Stimulated activated CD8-positive, alpha-beta memory T cell treated with anti-CD3 and anti-CD28 coated beads, Interleukin-15, amount 100 ng/mL, for 24 hours (primary cell): Measurements from ENCODE around the gene CTDSPL2.
A peak's percentile ranks its signal among the peaks of the same experiment; 100 is the strongest.
"Not testable (repeated sequence)": the region's sequence is repeated elsewhere in the genome, so short reads cannot be mapped to it uniquely, and the experiment has no call there.

Source experiments
- DNase-seq: peaks from one replicate; pipeline ENCODE4 v3.0.0-alpha.2; 2020; ENCODE audit warnings: low read depth

The CTDSPL2 gene

DNA sequence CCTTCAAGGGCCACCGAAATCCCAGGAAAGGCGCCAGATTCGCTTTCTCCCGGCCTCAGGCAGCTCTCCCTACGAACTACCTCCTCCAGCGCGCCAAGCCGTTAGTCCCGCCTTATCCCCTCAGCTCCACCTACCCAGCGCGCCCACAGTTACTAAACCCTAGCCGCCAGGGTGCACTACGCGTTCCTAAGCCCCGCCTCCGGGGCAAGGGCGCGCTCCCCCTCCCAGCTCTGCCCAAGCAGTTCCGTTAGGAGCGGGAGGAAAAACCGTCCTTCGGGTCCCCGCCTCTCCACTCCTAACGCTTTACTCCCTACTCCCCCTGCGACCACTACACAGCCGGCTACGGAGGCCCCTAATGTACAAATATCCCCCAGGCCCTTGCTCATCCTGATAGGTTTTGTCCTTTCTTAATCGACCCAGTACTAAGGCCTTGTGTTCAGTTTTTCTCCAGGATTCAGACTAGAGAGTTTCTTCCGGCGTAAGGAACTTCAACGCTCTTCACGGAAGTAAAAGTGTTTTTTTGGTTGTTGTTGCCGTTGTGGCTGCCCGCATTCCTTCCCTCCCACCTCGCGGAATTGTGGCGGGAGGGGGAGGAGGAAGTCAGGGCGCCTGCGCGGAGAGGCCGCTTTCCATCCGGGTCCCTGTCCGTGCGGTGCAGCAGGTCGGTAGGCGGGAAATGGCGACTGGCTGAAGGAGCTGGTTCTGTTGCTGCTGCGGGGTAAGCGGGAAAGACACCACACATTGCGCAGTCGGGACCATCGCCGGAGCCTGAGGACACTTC lies at the start of gene CTDSPL2:
TSS of gene CTDSPL2 (plus strand) at position 655 of the 781 bp plus-strand sequence. CDS start 31,386 bp downstream, outside the sequence.
- DNase-seq, result peak; percentile 90

DNA sequence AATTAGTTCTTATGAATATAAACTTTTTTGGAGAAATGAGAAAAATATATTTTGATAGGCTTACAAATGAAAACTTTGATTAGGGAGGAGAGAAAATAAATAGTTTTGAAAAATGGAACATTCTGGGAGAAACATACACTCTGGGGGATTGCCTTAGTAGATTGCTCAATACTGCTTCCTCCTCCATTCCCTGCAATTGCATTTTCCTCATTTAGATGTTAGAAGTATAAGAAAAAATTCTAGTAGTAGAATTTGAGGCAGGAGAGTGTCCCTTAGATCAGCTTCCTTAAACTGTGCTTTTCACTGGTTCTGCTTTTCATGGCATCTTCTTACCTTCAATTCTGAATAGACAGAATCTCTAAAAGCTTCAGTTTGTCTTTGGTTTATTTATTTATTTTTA lies 46.2 kb upstream of the CTDSPL2 start:
- no peak for DNase-seq

DNA sequence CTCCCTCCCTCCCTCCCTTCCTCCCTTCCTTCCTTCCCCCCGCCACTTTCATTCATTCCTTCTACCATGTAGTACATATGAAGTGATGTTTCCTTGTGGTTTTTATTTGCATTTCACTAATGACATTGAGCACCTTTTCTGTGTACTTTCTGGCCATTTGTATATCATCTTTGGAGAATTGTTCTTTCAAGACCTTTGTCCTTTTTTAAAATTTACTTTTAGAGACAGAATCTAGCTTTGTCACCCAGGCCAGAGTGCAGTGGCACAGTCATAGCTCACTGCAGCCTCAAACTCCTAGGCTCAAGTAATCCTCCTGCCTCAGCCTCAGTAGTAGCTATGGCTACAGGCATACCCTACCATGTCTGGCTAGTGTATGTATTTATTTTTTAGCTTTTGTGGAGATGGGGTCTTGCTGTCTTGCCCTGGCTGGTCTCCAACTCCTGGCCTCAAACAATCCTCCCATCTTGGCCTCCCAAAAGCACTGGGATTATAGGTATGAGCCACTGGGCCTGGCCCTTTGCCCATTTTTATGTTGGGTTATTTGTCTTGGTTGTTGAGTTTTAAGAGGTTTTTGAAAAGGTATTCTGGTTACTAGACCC lies 42.0 kb upstream of the CTDSPL2 start:
- DNase-seq, result no peak

DNA sequence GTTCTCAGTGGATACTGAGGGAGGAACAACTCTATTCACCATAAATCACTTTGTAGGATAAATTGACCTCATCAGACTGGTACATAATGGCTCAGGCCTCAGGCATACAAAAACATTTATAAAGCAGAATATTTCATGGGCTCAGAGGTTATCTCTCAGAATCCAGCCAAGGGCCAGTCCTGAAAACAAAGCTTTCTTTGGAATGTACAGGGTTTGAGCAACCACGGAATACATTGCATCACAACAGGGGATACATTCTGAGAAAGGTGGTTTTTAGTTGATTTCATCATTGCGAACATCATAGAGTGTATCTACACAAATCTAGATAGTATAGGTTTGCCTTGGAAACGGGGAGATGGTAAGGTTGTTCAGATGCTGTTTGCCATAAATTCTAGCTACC lies 33.4 kb upstream of the CTDSPL2 start:
- DNase-seq, result no peak

DNA sequence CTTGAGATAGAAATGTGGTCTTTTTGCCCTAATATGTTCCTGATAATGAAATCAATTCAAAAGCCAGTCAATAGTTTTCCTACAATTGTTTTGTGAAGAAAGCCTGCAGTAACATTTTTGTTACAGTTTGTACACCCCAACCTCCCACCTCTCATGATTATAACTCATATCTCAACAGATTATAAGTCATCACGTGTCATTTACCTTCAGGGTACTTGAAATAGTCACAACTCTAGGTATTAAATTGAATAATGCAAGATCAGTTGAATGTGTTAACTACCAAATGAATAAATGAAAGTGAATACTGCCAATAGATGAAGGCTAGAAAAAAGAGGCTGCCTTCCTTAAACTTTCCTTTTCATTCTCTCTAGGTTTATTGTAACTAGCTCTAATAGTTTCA lies 32.9 kb upstream of the CTDSPL2 start:
- DNase-seq, result no peak

DNA sequence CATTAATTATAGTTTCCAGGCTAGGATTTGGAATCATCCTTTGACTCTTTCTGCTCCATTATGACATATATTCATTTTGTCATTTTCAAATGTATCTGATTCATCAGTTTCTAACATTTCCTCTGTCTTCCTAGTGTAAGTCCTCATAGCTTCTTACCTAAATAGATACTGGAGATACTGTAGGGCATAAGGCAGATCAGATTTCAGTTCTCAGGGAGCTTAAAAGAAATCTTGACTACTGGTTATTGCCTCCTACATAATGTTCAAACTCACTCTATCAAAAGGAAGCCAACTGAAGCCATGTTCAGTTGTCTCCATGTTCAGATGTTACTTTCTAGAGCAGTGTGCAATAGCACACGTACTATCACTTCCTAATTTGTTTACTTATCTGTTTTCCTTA lies 29.6 kb upstream of the CTDSPL2 start:
- DNase-seq, result no peak

DNA sequence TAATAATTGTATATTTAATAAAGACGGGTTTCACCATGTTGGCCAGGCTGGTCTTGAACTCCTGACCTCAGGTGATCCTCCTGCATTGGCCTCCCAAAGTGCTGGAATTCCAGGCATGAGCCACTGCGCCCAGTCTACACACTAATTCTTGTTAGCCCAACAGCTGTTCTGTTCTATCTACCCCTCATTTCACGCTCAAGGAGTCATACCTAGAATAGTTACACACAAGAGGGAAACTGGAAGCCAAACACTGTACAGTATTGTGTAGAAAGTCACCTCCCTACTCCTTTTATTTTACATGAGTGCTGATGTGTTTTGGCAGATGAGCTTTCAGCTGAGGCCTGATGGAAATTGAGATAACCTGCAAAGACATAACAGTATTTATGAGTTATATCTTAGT lies 13.4 kb upstream of the CTDSPL2 start:
- DNase-seq, result no peak

DNA sequence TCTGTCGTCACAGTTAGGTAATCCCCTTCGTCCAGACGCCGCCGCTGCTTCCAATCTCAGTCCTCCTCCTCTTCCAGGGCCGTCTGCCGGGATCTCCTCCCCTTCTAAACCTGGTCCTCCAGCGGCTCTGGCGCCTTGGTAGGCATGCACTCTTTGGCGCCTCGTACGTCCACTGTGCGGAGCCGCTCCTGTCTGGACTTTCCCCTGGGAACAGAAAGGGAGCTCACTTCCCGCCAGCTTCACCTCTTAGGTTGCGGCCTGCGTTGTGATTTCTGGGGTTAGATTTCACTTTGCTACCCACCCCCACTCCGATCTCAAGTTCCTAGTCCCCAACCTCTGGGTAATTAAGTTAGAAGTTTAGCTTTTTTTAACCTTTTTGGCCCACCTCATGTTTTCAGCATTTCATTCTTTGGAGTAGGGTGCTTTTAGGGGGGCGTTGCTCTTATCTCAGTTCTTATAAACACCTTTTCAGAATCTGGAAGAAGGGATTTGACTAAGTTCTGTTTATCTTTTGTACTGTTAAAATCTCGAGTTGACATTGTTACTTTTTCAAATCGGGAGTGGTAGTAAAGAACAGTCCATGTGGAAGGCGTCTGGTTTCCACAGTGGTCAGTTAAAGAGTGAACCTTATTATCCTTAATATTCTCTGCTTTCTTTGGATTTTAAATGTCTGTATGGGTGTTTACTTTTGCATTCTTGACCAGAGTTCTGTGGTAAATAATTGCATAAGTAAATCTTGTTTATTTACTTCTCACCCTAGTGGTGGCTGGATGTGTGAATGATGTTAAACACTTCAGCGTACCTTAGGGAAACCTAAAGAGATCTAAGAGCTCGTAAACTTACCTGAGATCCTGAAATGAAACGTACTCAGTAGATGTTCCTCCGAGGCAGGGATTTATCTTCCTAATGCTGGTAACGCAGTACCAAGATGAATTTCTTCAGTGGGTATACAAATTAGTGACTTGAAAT lies 611 bp downstream of the CTDSPL2 start:
- no peak for DNase-seq

DNA sequence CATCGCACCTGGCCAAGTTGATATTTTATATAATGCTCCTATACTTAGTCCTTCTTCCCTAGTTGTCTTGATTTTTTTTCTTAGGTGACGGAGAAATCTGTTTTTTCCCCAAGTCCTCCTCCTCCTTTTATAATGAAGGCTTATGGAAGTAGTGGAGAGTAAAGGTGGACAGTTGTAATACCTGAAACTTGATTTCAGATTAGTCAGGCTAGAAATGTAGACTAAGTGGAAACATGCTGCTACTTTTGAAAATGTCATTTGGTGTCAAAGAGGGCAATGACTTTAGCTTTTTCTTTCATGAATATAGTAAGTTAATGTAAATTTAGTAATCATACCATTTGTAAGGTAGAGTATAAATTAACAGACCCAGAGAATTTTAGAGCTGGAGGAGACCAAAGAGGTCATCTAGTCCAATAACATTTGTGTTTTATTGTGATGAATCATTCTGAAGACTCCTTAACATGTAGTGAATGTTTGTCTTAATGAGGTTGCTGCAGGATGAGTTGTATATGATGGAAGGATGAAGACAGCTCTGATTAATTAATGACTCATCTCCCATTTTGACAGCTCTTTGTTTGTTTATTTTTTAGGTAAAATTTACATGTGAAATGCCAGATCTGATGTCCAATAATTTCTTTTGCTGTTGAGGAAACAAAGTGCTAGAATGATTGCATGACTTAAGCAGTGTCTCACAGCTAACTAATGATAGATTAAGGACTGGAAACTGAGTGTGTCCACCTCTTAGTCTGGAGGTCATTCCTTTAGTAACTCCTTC lies 8.7 kb downstream of the CTDSPL2 start:
- no peak for DNase-seq

DNA sequence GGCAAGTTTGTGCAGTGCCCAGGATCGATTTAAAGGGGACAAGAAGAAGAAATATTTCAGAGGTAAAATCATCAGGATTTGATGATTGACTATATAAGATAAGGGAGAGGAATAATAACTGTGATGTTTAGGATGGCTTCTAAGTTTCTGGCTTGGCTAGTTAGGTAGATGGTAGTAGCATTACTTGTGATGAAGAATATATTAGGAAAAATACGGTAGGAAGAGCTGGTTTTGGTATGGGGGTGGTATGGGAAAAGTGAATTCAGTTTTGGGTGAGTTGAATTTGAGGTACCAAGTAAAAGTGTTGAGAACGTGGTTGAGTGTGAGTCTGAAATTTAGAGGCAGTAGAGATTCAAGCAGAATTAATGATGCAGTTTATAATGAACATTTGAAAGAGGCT lies 11.0 kb downstream of the CTDSPL2 start:
- no peak for DNase-seq

DNA sequence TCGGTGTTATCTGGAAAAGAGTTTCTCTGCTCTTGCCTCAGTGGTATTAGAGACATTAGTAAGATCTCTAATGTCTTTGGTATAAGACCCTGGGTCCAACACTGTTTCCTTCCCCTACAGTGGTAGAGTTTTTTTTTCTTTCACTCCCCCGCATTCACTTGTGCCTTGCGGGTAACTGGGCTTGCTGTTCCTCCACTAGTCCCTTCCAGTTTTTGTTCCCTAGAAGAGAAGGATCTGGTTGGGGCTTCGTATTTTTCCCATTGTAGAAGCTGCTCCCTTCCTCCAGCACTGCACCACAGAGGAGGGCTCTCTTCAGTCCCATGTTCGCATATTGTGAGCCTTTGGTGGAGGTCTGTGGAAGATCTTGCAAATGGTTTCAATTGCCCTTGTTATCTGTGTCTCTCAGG lies 13.7 kb downstream of the CTDSPL2 start:
- DNase-seq, result no peak

DNA sequence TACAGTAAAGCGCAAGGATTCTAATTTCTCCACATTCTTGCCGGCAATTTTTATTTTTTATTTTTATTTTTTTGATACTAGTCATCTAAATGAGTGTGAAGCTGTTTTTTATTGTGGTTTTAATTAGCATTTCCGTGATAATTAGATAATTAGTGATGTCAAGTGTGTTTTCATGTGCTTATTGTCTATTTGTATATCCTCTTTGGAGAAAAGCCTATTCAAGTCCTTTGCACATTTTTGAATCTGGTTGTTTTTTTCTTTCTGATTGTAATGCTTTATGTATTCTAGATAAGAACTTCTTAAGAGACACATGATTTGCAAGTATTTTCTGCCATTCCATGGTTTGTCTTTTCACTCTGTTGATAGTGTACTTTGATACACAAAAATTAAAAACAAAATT lies 16.1 kb downstream of the CTDSPL2 start:
- DNase-seq, result no peak

DNA sequence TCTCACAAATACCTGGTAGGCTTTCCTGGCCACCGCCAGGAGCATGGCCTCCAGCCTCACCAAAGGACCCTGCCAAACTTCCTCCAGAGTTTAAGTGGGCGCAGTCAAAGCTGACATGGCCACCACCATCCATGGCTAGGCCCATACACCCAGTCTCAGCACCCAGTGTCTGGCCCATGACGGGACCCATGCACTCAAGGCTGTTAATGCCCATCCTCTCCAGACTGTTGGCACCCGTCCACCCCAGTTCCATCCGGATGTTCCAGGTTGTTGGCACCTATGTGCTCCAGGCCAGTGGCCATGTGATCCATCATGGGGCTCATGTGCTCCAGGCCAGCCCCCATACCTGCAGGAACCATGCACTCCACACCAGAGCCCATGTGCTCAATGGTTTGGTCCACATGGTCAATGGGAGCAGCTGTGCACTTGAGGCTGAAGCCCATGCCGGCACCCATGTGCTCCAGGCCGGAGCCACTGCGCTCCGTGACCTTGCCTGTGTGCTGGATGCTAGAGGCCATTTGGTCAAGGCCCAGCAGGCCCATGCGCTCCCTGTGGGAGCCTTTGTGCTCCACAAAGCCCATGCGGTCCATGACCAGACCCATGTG lies 20.4 kb downstream of the CTDSPL2 start:
- no peak for DNase-seq

DNA sequence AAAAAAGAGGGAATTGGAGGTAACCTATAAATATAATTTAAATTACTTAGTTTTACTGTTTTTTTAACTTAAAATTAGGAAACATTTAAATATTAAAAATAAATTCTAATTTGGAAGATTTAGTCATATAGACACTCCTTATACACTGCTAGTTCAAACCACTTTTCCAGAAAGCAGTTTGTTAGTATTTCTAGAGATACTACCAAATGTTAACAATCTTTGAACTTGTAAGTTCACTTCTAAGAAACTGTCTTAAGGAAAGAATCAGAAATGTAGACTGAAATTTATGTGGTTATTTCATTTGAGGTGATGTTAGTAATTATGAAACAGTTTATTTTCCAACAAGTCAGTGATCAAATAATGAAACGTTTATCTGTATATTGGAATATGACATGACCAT lies 22.7 kb downstream of the CTDSPL2 start:
- DNase-seq, result no peak

DNA sequence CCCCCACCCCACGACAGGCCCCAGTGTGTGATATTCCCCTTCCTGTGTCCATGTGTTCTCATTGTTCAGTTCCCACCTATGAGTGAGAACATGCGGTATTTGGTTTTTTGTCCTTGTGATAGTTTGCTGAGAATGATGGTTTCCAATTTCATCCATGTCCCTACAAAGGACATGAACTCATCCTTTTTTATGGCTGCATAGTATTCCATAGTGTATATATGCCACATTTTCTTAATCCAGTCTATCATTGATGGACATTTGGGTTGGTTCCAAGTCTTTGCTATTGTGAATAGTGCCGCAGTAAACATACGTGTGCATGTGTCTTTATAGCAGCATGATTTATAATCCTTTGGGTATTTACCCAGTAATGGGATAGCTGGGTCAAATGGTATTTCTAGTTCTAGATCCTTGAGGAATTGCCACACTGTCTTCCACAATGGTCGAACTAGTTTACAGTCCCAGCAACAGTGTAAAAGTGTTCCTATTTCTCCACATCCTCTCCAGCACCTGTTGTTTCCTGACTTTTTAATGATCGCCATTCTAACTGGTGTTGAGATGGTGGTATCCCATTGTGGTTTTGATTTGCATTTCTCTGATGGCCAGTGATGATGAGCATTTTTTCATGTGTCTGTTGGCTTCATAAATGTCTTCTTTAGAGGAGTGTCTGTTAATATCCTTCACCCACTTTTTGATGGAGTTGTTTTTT lies 26.3 kb downstream of the CTDSPL2 start:
- DNase-seq, result not testable (repeated sequence)

DNA sequence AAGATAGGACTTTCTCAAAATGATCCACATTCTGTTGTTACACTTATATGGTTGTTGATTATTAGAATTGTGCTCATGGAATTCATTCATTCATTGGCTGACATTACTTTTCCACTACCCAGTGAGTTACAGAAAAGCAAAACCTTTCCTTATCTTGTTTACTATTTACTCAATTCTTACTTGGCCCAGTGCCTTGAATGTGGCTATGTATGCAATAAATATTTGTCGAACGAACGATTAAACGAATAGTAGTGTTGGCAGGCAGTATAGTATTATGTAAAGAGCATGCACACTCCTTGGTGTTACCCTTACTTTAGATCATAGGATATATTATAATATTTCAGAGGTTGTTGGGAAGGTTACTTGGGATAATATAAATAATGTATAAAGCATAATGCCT lies 31.0 kb downstream of the CTDSPL2 start:
- DNase-seq, result no peak

DNA sequence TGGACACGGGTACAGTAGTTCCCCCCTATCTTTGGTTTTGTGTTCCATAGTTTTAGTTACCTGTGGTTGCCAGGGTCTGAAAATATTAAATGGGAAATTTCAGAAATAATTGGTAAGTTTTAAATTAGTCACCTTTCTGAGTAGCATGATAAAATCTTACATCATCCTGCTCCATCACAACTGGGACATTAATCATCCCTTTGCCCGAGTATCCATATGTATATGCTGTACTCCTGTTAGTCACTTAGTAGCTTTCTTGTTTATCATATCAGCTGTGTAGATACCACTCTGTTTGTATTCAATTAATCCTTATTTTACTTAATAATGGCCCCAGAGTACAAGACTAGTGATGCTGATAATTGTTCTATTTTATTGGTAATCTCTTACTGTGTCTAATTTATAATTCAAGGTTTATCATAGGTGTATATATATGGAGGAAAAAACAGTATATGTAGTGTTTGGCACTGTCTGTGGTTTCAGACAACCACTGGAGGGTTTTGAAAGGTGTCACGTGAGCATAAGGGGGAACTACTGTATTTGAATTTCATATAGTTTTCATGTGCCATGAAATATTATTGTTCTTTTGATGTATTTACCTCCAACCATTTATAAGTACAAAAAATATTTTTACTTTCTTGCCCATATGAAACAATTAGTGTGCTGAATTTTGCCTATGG lies 41.4 kb downstream of the CTDSPL2 start:
- DNase-seq, result no peak

DNA sequence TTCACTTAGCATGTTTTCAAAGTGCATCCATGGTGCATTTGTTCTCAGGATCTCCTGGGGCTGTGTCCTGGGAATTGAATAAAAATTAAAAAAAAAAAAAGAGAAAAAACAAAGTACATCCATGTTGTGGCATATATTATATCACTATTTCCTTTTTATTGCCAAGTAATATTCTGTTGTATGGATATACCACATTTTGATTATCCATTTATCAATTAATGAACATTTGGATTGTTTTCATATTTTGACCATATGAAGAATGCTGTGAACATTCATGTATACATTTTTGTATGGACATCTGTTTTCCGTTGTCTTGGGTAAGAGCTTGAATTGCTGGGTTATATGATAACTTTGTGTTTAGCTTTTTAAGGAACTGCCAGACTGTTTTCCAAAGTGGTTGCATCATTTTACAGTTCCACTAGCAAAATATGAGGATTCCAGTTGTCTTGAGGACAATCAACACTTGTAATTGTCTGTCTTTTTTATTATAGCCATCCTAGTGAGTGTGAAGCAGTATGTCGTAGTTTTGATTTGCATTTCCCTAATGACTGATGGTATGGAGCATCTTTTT lies 44.5 kb downstream of the CTDSPL2 start:
- no peak for DNase-seq

DNA sequence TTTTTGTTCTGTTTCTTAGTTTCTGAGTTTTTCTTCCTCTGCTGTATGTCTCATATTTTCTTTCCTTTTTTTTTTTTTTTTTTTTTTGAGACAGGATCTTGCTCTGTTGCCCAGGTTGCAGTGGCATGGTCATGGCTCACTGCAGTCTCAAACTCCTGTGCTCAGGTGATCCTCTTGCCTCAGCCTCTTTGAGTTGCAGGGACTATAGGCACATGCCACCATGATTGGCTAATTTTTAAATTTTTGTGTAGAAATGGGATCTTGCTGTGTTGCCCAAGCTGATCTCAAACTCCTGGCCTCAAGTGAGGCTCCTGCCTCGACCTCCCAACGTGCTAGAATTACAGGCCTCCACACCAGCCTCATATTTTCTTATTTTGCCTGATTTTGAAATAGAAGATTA lies 51.9 kb downstream of the CTDSPL2 start:
- DNase-seq, result no peak

DNA sequence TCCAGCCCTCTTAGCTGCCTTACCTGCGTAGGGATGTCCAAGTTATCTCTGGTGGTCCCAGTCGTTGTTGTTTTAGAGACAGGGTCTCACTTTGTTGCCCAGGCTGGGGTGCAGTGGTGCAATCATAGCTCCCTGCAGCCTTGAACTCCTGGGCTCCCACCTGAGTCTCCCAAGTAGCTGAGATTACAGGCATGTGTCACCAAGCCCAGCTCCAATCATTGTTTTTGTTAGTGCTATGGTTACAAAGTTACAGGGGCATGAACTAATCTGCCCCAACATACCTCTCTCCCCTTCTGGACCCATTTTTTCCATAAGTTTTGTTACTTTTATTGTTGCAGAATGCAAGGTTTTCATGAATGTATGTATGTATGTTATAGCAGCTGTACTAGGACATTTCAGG lies 54.7 kb downstream of the CTDSPL2 start:
- DNase-seq, result no peak
